Putamen (tissue), 1 donor: ENCODE results near the gene HLA-DOA.

Experiments used
- DNase-seq: peaks from one replicate; pipeline ENCODE4 v3.0.0-alpha.2; 2016; ENCODE audit warnings: low spot score

HLA-DOA gene

DNA sequence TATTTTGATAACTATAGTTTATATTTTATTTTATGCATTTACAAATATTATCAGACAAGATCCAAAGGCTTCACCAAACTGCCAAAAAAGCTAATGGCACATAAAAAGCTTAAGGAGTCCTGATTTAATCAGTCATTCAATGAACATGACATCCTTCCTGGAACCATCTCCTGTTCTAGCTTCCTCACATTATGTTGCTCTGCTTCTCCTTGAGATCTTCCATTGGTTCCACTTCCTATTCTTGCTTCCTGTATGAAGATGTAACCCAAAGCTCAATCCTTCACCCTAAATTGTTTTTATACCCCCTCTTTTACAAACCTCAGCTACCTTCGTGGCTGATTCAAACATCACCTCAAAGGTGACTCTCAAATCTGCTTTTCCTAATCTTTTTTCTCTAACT lies 45.5 kb downstream of the HLA-DOA start:
- no peak for DNase-seq

DNA sequence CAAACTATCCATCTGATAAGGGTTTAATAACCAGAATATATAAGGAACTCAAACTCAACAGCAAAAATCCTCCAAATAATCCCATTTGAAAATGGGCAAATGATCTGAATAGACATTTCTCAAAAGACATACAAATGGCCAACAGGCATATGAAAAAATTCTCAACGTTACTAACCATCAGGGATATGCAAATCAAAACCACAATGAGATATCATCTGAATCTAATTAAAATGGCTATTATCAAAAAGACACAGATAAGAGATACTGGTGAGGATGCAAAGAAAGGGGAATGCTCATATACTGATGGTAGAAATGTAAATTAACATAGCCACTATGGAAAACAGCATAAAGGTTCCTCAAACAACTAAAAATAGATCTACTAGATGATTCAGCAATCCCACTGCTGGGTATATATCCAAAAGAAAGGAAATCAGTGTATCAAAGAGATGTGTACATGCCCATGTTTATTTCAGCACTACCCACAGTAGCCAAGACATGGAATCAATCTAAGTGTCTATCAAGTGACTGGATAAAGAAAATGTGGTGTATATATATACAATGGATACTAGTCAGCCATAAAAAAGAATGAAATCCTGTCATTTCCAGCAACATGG lies 47.1 kb downstream of the HLA-DOA start:
- no peak for DNase-seq

DNA sequence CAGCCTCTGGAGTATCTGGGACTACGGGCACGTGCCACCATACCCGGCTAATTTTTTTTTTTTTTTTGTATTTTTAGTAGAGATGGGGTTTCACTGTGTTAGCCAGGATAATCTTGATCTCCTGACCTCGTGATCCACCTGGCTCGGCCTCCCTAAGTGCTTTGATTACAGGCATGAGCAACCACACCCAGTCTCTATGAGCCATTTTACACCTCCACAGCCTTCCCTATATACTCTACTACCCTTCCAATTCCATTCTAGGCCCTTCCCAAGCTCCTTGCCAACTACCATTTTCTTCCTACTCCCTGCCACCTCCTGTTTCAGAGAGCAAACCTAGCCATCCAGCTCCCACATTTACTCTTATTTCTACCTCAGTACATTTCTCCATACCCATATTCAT lies 48.8 kb downstream of the HLA-DOA start:
- no peak for DNase-seq

DNA sequence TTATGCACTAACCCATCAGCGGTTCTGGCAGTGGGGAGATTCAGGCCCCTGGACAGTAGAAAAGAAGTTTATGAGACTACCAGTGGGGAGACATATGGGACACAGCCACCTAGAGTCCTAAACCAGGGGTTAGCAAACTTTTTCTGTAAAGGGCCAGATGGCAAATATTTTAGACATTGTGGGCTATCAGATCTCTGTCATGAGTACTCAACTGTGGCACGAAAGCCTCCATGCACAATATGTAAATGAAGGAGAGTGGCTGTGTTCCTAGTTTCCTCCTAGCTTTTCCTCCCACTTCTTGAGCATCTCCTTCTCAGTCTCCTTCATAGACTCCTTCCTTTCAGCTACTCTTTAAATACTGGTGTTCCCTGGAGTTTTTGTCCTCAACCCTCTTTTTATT lies 53.2 kb downstream of the HLA-DOA start:
- DNase-seq, result no peak

DNA sequence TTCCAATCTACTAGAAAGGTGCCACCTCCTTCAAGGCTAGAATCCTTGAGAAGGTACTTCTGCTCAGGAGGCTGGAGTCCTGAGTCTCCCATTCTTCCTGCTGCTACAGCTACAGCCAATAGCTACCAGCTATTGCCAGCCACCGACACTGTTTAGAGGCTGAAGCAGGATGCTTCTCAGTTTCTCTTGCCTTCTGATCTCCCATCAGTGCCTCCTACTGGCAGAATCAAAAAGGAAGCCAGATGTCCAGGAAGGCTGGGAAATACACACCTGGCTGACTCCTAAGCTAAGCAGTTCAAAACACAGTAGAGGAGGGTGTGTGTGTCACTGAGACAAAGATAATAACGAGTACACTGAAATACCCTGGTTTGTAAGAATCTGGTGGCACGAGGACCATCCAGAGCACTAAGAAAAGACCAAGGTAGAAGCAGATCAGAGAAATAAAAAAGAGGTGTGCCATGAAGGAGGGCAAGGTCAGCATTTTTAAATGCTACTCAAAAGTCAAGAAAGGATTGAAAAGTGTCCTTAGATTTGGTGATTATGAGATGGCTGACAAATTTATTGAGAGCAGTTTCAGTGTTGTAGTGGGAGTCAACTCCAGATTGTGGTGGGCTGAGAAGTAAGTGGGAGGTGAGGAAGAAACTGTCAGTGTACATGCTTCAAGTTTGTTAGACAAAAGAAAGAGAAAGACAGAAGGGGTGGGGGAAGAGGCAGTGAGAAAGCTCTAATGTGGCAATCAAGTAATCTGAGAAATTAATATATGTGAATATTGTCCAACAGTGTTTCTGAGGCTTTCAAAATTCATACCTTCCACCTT lies 54.2 kb downstream of the HLA-DOA start:
- DNase-seq, result no peak

DNA sequence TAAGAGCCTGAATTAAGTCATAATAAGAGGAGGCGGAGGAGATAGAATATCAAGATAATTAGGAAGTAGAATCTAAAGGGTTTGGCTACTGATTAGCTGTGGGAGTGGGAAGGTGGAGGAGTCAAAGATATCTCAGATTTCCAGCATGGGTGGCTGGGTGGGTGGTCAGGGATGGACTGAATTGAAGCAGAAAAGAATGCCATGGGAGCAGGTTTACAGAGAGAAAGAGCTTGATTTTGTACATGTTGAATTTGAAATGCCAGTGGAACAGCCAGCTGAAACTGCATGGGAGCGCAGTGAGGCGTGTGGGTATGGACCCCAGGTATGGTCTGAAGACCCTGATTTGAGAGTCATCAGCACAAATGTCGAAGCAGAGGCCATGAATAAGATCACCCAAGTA lies 55.1 kb downstream of the HLA-DOA start:
- no peak for DNase-seq
